ENCODE data around the gene GNPAT. TPM values are rescaled to one million over a fixed set of nuclear protein-coding genes. Genes with fewer than 3 reads are reported as not detected.
A peak's percentile ranks its signal among the peaks of the same experiment; 100 is the strongest.

The GNPAT gene
- 27.6 TPM for polyA plus RNA-seq (2012; ENCODE audit: insufficient read depth, insufficient read length, low read depth)

DNA sequence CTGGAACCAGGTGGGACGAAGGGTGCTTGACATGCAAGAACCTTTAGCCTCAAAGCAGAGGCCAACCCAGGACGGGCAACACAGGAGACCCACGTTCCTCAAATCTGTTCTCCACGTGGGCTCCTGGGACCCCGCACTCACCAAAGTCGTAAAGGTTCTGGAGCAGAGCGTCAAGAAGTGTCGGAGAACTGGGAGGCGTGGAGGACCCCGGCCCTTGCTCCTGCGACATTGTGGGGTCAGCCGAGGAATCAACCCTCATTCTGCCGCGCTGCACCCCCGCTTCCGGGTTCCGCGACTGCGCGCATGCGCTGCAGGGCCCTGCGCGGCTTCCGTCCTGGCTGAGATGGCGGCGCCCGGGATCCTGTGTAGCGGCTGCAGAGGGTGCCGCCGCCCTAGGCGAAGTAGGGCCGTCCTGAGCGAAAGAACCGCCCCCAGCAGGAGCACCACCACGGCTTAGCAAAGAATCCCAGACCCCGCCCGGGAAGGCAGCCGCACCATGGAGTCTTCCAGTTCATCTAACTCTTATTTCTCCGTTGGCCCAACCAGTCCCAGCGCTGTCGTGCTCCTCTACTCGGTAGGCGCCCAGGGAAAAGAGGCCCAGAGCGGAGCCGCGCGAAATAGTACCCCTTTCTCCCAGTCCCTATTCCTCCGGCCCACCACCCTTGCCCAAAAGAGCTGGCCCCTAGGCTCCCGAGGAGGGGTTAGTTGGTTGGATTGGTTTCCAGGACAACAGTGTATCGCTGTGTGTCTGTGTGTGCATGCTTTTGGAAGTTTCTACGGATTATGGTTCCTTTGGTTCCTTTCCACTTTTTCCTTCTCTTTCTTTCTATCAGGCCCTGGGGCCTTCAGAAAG, at the start of gene GNPAT:
TSS of gene GNPAT (plus strand) at position 330 of the 853 bp plus-strand sequence. CDS start at position 497, 167 bp downstream.
- Histone ChIP-seq H3K27me3 (no peaks in the 10 kb centered on the region), H3K4me1 (no peaks in the 10 kb centered on the region), H3K9me3 (no peaks in the 10 kb centered on the region), H3K36me3 (peaks cover 3% of the 10 kb centered on the region; the same call in 1 of the 2 replicates), H3K4me3 (ENCODE audit: low read depth, low read length) (peak within 1 kb of the TSS; percentile 95)
- peak; percentile 91 for DNase-seq
- TF ChIP-seq, protein P1, sequence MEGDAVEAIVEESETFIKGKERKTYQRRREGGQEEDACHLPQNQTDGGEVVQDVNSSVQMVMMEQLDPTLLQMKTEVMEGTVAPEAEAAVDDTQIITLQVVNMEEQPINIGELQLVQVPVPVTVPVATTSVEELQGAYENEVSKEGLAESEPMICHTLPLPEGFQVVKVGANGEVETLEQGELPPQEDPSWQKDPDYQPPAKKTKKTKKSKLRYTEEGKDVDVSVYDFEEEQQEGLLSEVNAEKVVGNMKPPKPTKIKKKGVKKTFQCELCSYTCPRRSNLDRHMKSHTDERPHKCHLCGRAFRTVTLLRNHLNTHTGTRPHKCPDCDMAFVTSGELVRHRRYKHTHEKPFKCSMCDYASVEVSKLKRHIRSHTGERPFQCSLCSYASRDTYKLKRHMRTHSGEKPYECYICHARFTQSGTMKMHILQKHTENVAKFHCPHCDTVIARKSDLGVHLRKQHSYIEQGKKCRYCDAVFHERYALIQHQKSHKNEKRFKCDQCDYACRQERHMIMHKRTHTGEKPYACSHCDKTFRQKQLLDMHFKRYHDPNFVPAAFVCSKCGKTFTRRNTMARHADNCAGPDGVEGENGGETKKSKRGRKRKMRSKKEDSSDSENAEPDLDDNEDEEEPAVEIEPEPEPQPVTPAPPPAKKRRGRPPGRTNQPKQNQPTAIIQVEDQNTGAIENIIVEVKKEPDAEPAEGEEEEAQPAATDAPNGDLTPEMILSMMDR (IDR thresholded peaks at IDR 0.05; ENCODE audit: low read depth, low read length), result no peak

DNA sequence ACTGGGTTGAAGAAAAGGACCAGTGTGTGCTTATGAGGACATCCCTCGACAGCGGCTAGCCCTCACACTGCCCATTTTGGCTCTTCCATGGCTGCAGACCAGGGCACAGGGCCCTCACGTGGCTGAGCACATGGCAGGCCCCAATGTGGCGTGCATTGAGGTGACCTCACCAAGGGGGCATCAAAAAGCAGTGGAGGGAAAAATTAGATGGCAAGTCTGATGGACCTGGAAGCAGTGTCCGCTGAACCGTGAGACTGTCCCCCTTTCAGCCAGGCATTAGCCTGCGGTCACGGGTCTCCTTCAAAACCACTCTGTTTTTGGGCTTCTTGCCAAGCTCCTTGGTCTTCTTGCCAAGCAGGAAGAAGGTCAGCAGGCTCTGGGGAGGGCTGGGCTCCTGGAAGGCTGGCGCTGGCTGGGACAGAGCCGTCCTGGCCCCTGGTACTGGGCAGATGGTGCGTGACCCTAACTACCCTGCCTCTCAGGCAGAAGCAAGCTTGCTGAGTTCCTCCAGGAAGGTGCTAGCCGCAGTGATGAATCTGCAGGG, 48.3 kb upstream of the GNPAT start:
- Histone ChIP-seq H3K9me3 (no peaks in the 10 kb centered on the region), H3K36me3 (no peaks in the 10 kb centered on the region; the same call in 1 of the 2 replicates), H3K4me1 (peaks cover 9% of the 10 kb centered on the region), H3K27me3 (no peaks in the 10 kb centered on the region), H3K4me3 (ENCODE audit: low read depth, low read length) (no peak overlapping the region)
- TF ChIP-seq, protein P1 (IDR thresholded peaks at IDR 0.05; ENCODE audit: low read depth, low read length), result no peak
- DNase-seq, result peak; percentile 83

DNA sequence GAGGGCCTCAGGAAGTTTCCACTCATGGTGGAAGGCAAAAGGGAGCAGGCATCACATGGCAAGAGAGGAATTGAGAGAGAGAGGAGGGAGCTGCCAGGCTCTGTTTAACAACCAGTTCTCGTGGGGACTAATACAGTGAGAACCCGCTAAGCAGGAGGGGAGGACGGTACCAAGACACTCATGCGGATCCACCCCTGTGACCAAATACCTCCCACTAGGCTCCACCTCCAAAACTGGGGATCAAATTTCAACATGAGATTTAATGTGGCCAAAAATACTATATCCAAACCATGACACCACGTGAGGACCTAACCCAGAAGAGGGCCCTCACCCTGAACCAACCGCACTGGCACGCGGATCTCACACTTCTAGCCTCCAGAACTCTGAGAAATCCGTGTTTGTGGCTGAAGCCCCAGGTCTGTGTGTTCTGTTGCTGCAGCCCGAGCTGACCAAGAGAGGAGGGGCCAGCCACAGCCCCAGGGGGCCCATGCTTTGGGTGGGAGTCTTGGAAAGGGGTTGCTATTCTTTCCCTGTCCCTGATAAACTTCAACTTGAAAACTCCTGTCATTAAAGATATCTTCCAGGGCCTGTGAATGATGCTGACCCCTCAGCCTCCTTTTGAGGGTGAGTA, 47.2 kb upstream of the GNPAT start:
- Histone ChIP-seq H3K36me3 (no peaks in the 10 kb centered on the region; the same call in 1 of the 2 replicates), H3K4me1 (peaks cover 9% of the 10 kb centered on the region), H3K27me3 (no peaks in the 10 kb centered on the region), H3K4me3 (ENCODE audit: low read depth, low read length) (no peak overlapping the region), H3K9me3 (no peaks in the 10 kb centered on the region)
- no peak for DNase-seq
- TF ChIP-seq, protein P1 (IDR thresholded peaks at IDR 0.05; ENCODE audit: low read depth, low read length), result no peak

DNA sequence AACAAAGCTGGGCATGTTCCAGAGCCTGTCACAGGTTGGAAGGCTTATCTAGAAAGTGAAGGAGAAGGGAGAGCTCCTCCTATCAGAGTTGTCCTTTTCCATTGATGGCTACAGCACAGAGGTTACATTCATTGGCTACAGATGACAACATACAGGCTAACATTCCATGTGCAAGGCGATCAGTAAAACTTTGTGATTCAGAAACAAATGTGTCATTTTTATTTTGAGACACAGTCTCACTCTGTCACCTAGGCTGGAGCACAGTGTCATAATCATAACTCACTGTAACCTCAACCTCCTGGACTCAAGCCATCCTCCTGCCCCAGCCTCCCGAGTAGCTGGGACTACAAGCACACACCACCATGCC, 46.6 kb upstream of the GNPAT start:
- Histone ChIP-seq H3K9me3 (no peaks in the 10 kb centered on the region), H3K27me3 (no peaks in the 10 kb centered on the region), H3K4me1 (peaks cover 9% of the 10 kb centered on the region), H3K36me3 (no peaks in the 10 kb centered on the region; the same call in 1 of the 2 replicates), H3K4me3 (ENCODE audit: low read depth, low read length) (no peak overlapping the region)
- TF ChIP-seq, protein P1 (IDR thresholded peaks at IDR 0.05; ENCODE audit: low read depth, low read length), result no peak
- no peak for DNase-seq

DNA sequence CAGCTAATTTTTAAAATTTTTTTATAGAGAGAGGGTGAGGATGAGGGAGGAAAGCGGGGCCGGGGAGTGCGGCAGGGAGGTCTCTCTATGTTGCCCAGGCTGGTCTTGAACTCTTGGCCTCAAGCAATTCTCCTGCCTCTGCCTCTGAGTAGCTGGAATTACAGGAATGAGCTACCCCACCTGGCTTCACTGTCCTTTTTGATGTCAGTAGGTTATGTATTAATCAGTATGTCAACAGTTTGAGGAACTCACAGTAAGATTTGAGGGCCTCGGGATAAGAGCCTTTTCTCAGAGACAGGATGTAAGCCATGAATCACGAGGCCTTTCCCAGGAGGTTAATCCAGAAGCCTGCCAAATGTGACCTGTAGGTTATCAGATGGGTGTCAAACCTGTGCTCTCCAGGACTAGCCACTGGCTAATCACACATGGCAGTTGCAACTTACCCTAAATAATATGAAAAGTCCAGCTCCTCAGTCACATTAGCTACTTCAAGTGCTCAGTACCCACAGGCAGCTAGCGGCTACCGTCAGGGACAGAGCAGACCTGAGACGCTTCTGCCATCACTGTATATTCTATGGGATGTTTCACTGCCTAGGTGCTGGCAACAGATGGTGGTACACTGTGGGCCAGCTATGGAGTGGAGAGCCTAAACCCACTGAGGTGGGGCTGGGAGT, 46.0 kb upstream of the GNPAT start:
- DNase-seq, result no peak
- TF ChIP-seq, protein P1 (IDR thresholded peaks at IDR 0.05; ENCODE audit: low read depth, low read length), result no peak
- no peak overlapping the region for H3K4me3 ChIP-seq (ENCODE audit: low read depth, low read length)
- peaks cover 10% of the 10 kb centered on the region for H3K4me1 ChIP-seq
- no peaks in the 10 kb centered on the region; the same call in 1 of the 2 replicates for H3K36me3 ChIP-seq
- no peaks in the 10 kb centered on the region for H3K9me3 ChIP-seq
- H3K27me3 ChIP-seq, result no peaks in the 10 kb centered on the region

Measured in BE2C (cell line).